KBM-7 (cell line): ENCODE results near the gene SLC25A10.
"Not testable (repeated sequence)": the region's sequence is repeated elsewhere in the genome, so short reads cannot be mapped to it uniquely, and the experiment has no call there.

Source experiments
- DNase-seq: peaks from one replicate; pipeline ENCODE4 v3.0.0-alpha.2; 2015
- in situ Hi-C: fragments of 300-500 bp; cut with MboI; formaldehyde crosslinking; loops from 2 replicates; pipeline ENCODE4 v1.14.3; 2020; ENCODE audit warnings: low sequenced_read_pairs, low pct_unique_long_range_greater_than_20kb, mixed read lengths

Gene SLC25A10

DNA sequence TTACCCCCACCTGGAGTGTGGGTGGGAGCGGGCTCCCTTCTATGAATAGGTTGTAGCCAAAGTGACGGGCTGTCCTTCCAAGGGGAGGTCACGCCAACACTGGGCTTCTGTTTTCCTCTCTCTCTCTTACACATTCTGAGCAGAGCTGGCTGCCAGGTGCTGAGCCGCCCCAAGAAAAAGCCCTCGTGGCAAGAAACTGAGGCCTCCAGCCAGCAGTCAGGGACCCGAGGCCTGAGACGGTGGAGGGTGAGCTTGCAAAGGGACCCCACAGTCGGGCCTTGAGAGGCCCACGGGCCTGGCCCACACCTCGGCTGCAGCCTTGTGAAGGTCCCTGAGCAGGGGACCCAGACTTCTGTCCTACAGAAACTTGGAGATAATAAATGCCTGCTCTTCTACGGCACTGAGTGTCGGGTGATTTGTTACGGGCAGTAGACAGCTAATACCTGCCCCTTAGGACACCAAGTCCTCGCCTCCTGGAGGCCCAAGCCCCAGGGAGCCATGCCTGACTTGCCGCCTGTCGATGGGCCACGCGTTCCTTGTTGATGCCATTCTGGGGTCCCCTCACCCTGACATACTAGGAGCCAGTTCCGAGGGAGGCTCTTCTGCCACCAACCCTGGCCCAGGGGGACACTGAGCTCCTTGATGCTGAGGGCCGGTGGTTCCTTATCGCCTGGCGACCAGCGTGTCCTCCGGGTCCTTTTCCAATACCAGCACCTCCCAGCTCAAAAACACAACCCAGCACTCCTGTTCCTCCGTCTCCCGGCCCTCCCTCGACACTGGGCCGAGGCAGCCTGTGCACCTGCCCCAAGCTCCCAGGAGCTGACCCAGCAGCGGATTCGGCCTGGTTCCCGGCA lies 26.1 kb downstream of the SLC25A10 start:
- in situ Hi-C loops, result no loop called here
- no peak for DNase-seq

DNA sequence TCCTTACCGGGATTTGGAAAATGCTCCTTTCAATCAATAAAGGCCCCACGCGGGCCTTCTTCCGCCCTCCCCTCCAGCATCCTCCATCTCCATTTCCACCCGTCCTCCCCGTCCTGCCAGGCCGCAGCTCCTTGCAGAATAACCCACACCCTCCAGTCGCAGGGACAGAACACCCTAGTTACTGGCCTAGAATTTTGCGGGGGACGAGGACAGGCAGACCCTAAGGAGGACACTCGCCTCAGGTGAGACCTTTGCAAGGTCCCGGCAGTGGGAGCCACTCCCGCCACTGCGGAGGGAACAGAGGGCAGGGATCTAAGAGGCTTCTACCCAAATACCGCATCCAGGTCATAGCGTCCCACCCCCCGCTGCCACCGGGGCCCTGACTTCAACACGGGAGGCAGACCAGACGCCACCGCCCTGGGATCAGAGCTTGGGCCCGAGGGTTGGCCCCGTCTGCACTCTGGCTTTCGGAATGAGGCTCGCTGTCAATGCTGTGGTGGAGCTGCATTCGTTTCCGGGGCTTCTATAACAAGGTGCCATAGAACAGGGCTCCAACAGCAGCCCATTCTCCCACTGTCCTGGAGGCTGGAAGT lies 26.8 kb downstream of the SLC25A10 start:
- in situ Hi-C loops, result no loop called here
- DNase-seq, result no peak

GRCh38 chr17:81739593-81739992 lies 27.5 kb downstream of the SLC25A10 start:
- in situ Hi-C loops, DNase-seq: not testable (repeated sequence)

GRCh38 chr17:81740395-81740961 lies 28.4 kb downstream of the SLC25A10 start:
- in situ Hi-C loops, result no loop called here
- DNase-seq, result no peak

DNA sequence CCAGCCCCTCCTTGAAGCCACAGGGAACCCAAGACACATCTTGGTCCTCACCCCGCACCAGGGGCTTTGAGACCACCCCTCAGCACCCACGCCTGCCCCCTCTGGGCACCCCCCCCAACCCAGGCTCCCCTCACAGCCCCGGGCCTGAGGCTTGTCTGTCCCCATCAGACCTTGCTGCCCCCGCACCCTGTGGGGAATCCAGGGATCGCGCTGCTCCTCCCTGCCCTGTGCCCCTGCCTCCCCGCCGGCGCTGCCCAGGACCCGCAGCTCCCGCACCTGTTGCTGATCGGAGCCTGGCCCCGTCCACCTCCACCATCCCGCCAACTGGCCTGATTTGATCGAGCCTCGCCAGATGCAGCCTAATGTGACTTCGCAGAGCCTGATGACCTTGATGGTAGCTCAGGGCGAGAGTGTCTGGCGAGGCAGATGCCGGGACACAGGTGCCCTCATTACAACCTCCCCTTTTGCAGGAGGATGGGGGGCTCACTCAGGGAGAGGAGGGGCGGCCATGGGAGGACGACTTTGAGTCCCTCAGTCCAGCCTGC lies 29.0 kb downstream of the SLC25A10 start:
- DNase-seq, result no peak
- in situ Hi-C loops, result no loop called here

DNA sequence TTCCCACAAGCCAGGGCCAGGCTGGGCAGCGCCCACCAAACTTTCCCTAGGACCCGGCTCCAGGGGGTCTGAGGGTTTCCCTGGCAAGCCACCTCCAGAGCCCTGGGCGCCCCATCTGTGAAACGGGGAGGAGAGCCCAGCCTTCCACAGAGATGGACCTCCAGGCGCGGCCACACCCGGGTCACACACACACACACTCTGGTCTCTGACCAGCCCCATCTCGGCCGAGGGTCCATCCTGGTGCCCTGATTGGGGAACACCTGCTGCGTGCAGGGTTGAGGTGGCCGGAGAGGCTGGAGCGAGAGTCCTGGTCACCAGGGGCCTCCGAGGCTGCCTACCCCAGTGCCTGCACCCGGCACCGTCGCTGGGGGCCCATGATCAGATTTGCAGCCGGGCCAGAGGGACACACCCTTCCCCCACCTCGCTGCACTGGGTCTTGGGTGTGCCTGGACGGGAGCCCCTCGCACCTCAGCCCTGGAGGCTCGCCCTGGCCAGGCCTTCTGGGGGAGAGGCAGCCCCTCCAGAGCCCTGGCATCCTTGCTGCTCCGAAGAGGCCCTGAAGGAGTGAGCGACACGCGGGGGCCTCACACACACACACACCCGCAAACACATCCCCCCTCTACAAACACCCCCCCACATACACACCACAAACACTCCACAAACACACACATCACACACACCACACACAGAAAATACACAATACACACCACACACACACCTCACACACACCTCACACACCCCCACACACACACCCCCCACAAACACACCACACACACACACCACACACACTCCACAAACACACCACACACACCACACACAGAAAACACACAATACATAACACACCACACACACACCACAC lies 29.7 kb downstream of the SLC25A10 start:
- DNase-seq, result no peak
- in situ Hi-C loops, result no loop called here
